ENCODE measurements around the gene CRYBG2.

GRCh38 chr1:26359981-26360806 is 6.3 kb upstream of the CRYBG2 start:
- TF ChIP-seq CTCF (IDR thresholded peaks at IDR 0.05): no peak
- TF ChIP-seq EP300 (IDR thresholded peaks at IDR 0.05): no peak
- TF ChIP-seq POLR2A (IDR thresholded peaks at IDR 0.05): no peak

Data from tibial nerve (tissue), 4 donors.